GM12878 (cell line): ENCODE measurements around the gene DDX5.

Source experiments
- BRCA1 ChIP-seq: IDR thresholded peaks from 2 replicates; pipeline ENCODE4 v1.6.1; 2011; ENCODE audit warnings: low read depth, low read length, improper control_type of control experiment
- CBX5 ChIP-seq: sonication (generic); IDR thresholded peaks from 2 replicates; pipeline ENCODE4 v1.6.1; 2016; ENCODE audit warnings: low read depth, moderate library complexity, mild to moderate bottlenecking, inconsistent platforms
- ETV6 ChIP-seq, 2 experiments: fragments of 450-650 bp in 1 of 2; IDR thresholded peaks in 1 of 2; conservative IDR thresholded peaks in 1 of 2; 2 replicates each; pipeline ENCODE4 v1.6.1; 2014; ENCODE audit warnings: antibody characterized with exemption in 1 of 2, borderline replicate concordance in 1 of 2, low read depth in 1 of 2, mild to moderate bottlenecking in 1 of 2, moderate library complexity in 1 of 2
- GABPA ChIP-seq: IDR thresholded peaks from 2 replicates; pipeline ENCODE4 v1.6.1; 2014; ENCODE audit warnings: antibody characterized with exemption, low read depth, mild to moderate bottlenecking, inconsistent platforms
- POLR2AphosphoS5 ChIP-seq: IDR thresholded peaks from 2 replicates; pipeline ENCODE4 v1.6.1; 2011; ENCODE audit warnings: mild to moderate bottlenecking, low read length, inconsistent platforms
- SUZ12 ChIP-seq: fragments of 200-600 bp; sonication (generic); IDR thresholded peaks from one replicate; pipeline ENCODE4 v1.6.1; 2018; ENCODE audit warnings: antibody characterized with exemption, mild to moderate bottlenecking; ENCODE audit not compliant: unreplicated experiment
- TF ChIP-seq, protein P1 (sequence below): IDR thresholded peaks from 2 replicates; pipeline ENCODE4 v1.6.1; 2011; ENCODE audit warnings: low read depth, low read length, improper control_type of control experiment, borderline replicate concordance

DNA sequence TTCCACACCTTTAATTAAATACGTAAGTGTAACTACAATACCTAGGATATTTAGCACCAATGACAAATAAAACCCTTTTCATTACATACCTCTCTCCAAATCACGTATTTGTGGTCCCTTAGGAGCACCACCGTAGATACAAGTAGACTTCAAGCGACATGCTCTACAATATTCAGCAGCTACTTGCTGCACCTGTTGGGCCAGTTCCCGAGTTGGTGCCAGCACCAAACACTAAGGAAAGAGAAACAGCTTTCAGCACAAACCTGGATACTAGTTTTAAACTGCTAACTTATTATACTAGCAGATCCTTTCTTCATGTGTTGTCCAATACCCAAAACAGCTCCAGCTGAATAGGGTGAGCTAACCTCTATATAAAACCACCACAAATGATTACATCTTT, 2.7 kb downstream of the DDX5 start:
- TF ChIP-seq POLR2AphosphoS5 = peak; percentile 47
- TF ChIP-seq SUZ12 = no peak
- TF ChIP-seq, protein P1, sequence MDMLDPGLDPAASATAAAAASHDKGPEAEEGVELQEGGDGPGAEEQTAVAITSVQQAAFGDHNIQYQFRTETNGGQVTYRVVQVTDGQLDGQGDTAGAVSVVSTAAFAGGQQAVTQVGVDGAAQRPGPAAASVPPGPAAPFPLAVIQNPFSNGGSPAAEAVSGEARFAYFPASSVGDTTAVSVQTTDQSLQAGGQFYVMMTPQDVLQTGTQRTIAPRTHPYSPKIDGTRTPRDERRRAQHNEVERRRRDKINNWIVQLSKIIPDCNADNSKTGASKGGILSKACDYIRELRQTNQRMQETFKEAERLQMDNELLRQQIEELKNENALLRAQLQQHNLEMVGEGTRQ = no peak
- no peak for TF ChIP-seq ETV6 (conservative IDR thresholded peaks at IDR 0.05 in 1 of 2, IDR thresholded peaks at IDR 0.05 in 1 of 2; ENCODE audit: borderline replicate concordance in 1 of 2, low read depth in 1 of 2)
- TF ChIP-seq CBX5 = no peak
- TF ChIP-seq GABPA = no peak
- TF ChIP-seq BRCA1 = no peak
